ENCODE data around the gene CDH4.

- TF ChIP-seq, protein P1, sequence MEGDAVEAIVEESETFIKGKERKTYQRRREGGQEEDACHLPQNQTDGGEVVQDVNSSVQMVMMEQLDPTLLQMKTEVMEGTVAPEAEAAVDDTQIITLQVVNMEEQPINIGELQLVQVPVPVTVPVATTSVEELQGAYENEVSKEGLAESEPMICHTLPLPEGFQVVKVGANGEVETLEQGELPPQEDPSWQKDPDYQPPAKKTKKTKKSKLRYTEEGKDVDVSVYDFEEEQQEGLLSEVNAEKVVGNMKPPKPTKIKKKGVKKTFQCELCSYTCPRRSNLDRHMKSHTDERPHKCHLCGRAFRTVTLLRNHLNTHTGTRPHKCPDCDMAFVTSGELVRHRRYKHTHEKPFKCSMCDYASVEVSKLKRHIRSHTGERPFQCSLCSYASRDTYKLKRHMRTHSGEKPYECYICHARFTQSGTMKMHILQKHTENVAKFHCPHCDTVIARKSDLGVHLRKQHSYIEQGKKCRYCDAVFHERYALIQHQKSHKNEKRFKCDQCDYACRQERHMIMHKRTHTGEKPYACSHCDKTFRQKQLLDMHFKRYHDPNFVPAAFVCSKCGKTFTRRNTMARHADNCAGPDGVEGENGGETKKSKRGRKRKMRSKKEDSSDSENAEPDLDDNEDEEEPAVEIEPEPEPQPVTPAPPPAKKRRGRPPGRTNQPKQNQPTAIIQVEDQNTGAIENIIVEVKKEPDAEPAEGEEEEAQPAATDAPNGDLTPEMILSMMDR (IDR thresholded peaks at IDR 0.05): no peak
- TF ChIP-seq POLR2AphosphoS5 (IDR thresholded peaks at IDR 0.05): no peak
Observed at GRCh38 chr20:61701401-61701800, 449.3 kb downstream of the CDH4 start.

Data from prostate gland (tissue), 2 donors.